Esophagus muscularis mucosa (tissue), 3 donors: ENCODE data around the gene CNOT4.

Experiments
- POLR2AphosphoS5 ChIP-seq, 2 donors: sonication (generic); formaldehyde crosslinking; IDR thresholded peaks; one replicate each; pipeline ENCODE4 v1.6.1; 2017; ENCODE audit warnings: antibody characterized with exemption in 2 of 2
- TF ChIP-seq, protein P1 (sequence below), 3 experiments: fragments of 200-600 bp in 2 of 3; fragments of 450-650 bp in 1 of 3; sonication (generic) in 2 of 3; IDR thresholded peaks; one replicate each; pipeline ENCODE4 v1.5.1; 2017 to 2019; ENCODE audit warnings: antibody characterized with exemption in 3 of 3, mild to moderate bottlenecking in 2 of 3, moderate library complexity in 1 of 3

DNA sequence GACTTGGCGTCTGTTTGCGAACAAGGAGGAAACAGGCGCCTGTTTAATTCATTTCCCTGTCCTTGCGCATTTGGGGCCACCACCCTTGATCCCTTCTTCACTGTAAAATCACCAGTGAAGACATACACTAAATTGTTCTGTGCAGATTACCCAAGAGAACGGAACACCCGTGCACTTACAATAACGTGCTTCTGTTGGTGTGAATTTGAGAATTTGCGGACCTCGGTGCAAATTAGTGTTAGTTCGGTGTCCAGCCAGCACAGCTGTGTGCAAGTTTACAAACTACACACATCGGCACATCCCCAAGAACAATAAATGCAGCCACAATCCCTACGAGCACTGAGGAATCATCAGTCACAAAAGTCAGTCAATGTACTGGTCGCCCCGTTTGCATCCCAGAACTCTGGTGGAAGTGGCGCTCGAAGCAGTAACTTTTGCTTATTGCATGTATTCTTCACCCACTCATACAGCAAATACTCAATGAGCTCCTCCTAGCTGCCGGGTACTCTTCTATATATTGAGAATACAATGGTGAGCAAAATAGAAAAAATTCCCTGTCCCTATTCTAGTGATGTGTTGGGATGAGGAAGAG lies 786 bp upstream of the CNOT4 start:
- TF ChIP-seq, protein P1, sequence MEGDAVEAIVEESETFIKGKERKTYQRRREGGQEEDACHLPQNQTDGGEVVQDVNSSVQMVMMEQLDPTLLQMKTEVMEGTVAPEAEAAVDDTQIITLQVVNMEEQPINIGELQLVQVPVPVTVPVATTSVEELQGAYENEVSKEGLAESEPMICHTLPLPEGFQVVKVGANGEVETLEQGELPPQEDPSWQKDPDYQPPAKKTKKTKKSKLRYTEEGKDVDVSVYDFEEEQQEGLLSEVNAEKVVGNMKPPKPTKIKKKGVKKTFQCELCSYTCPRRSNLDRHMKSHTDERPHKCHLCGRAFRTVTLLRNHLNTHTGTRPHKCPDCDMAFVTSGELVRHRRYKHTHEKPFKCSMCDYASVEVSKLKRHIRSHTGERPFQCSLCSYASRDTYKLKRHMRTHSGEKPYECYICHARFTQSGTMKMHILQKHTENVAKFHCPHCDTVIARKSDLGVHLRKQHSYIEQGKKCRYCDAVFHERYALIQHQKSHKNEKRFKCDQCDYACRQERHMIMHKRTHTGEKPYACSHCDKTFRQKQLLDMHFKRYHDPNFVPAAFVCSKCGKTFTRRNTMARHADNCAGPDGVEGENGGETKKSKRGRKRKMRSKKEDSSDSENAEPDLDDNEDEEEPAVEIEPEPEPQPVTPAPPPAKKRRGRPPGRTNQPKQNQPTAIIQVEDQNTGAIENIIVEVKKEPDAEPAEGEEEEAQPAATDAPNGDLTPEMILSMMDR (IDR thresholded peaks at IDR 0.05): peak in 2 of 3 experiments; percentile 9 to 10
- no peak for TF ChIP-seq POLR2AphosphoS5 (IDR thresholded peaks at IDR 0.05)
